Ishikawa (cell line): ENCODE results near the gene PIK3AP1.

Experiments used
- CEBPB ChIP-seq: IDR thresholded peaks from 2 replicates; pipeline ENCODE4 v1.6.1; 2012
- CREB1 ChIP-seq: IDR thresholded peaks from 2 replicates; pipeline ENCODE4 v1.6.1; 2012; ENCODE audit warnings: low read depth
- MAX ChIP-seq: IDR thresholded peaks from 2 replicates; pipeline ENCODE4 v1.6.1; 2012
- TEAD4 ChIP-seq: IDR thresholded peaks from 2 replicates; pipeline ENCODE4 v1.6.1; 2012
- YY1 ChIP-seq: IDR thresholded peaks from 2 replicates; pipeline ENCODE4 v1.6.1; 2012; ENCODE audit warnings: low read depth

GRCh38 chr10:96626795-96627194 is 93.5 kb downstream of the PIK3AP1 start:
- TF ChIP-seq YY1: no peak
- no peak for TF ChIP-seq MAX
- TF ChIP-seq CREB1: no peak
- no peak for TF ChIP-seq TEAD4
- no peak for TF ChIP-seq CEBPB
